DOHH2 (cell line): ENCODE data around the gene ITGA2B.

Source experiments
- H3F3A ChIP-seq: fragments of 200-600 bp; sonication (generic), shearing (Covaris generic); 2 replicates; pipeline ENCODE4 v1.6.0; 2016; ENCODE audit warnings: antibody characterized with exemption, mild to moderate bottlenecking; ENCODE audit not compliant: control insufficient read depth, insufficient read depth
- H3K27ac ChIP-seq: fragments of 200-600 bp; sonication (generic); 2 replicates; pipeline ENCODE4 v1.5.1; 2014; ENCODE audit warnings: low read depth, mild to moderate bottlenecking, low read length, moderate library complexity
- H3K27me3 ChIP-seq: fragments of 200-600 bp; sonication (generic); 2 replicates; pipeline ENCODE4 v1.6.1; 2014; ENCODE audit warnings: mild to moderate bottlenecking, low read length, mixed read lengths; ENCODE audit not compliant: control insufficient read depth
- H3K36me3 ChIP-seq: fragments of 200-600 bp; sonication (generic); 2 replicates; pipeline ENCODE4 v1.6.1; 2014; ENCODE audit warnings: mild to moderate bottlenecking, low read length, moderate library complexity, mixed read lengths; ENCODE audit not compliant: control insufficient read depth
- H3K4me1 ChIP-seq: fragments of 200-600 bp; sonication (generic); 2 replicates; pipeline ENCODE4 v1.6.1; 2014; ENCODE audit warnings: mild to moderate bottlenecking, low read length, mixed read lengths; ENCODE audit not compliant: control insufficient read depth
- H3K4me2 ChIP-seq: fragments of 200-600 bp; sonication (generic); 2 replicates; pipeline ENCODE4 v1.6.0; 2014; ENCODE audit warnings: mild to moderate bottlenecking, low read length, moderate library complexity
- H3K4me3 ChIP-seq: fragments of 200-600 bp; sonication (generic); 2 replicates; pipeline ENCODE4 v1.5.1; 2014; ENCODE audit warnings: mild to moderate bottlenecking, low read length, mixed read lengths
- H3K79me2 ChIP-seq: fragments of 200-600 bp; sonication (generic); 2 replicates; pipeline ENCODE4 v1.6.1; 2014; ENCODE audit warnings: mild to moderate bottlenecking, low read length, mixed read lengths; ENCODE audit not compliant: control insufficient read depth
- H3K9me2 ChIP-seq: fragments of 200-600 bp; sonication (generic); replicated peaks from 2 replicates; pipeline ENCODE4 v1.6.1; 2014; ENCODE audit warnings: mild to moderate bottlenecking, low read length, mixed read lengths; ENCODE audit not compliant: control insufficient read depth
- H3K9me3 ChIP-seq: fragments of 200-600 bp; sonication (generic); 2 replicates; pipeline ENCODE4 v1.6.1; 2014; ENCODE audit warnings: antibody characterized with exemption, low read length, mixed read lengths; ENCODE audit not compliant: control insufficient read depth, insufficient read depth
- H4K20me1 ChIP-seq: fragments of 200-600 bp; sonication (generic); 2 replicates; pipeline ENCODE4 v1.6.0; 2014; ENCODE audit warnings: low read depth, mild to moderate bottlenecking, antibody characterized with exemption, low read length, moderate library complexity; ENCODE audit not compliant: control insufficient read depth, insufficient read depth
- CTCF ChIP-seq: fragments of 200-600 bp; sonication (generic); IDR thresholded peaks from one replicate; pipeline ENCODE4 v1.5.1; 2014; ENCODE audit warnings: antibody characterized with exemption, mild to moderate bottlenecking, low read depth, low read length; ENCODE audit not compliant: poor library complexity, severe bottlenecking
- EZH2phosphoT487 ChIP-seq: fragments of 200-600 bp; sonication (generic); IDR thresholded peaks from 2 replicates; pipeline ENCODE4 v1.6.1; 2017; ENCODE audit warnings: borderline replicate concordance, mild to moderate bottlenecking, antibody characterized with exemption, low read length, moderate library complexity, mixed read lengths

Gene ITGA2B

GRCh38 chr17:44362949-44363612, 26.4 kb downstream of the ITGA2B start:
- H3K4me3 ChIP-seq, result peak overlapping the region; percentile 80
- H3F3A ChIP-seq, result no peaks in the 10 kb centered on the region
- H3K4me2 ChIP-seq, result peak overlapping the region; percentile 95
- TF ChIP-seq EZH2phosphoT487, result no peak
- no peak for TF ChIP-seq CTCF
- H3K9me2 ChIP-seq, result no peaks in the 10 kb centered on the region
- no peaks in the 10 kb centered on the region for H3K36me3 ChIP-seq
- no peaks in the 10 kb centered on the region for H3K79me2 ChIP-seq
- no peaks in the 10 kb centered on the region for H4K20me1 ChIP-seq
- peaks cover 54% of the 10 kb centered on the region for H3K4me1 ChIP-seq
- H3K9me3 ChIP-seq, result no peaks in the 10 kb centered on the region
- H3K27ac ChIP-seq, result no peak overlapping the region
- H3K27me3 ChIP-seq, result peaks cover 40% of the 10 kb centered on the region

GRCh38 chr17:44362459-44362948, 26.9 kb downstream of the ITGA2B start:
- Histone ChIP-seq H3K9me2 (no peaks in the 10 kb centered on the region), H3F3A (no peaks in the 10 kb centered on the region), H3K27ac (no peak overlapping the region), H3K27me3 (peaks cover 38% of the 10 kb centered on the region), H3K36me3 (no peaks in the 10 kb centered on the region), H4K20me1 (no peaks in the 10 kb centered on the region), H3K79me2 (no peaks in the 10 kb centered on the region), H3K4me1 (peaks cover 54% of the 10 kb centered on the region), H3K4me3 (peak overlapping the region; percentile 80), H3K4me2 (peak overlapping the region; percentile 95), H3K9me3 (no peaks in the 10 kb centered on the region)
- TF ChIP-seq CTCF, result no peak
- TF ChIP-seq EZH2phosphoT487, result no peak

- no peaks in the 10 kb centered on the region for H3K36me3 ChIP-seq
- TF ChIP-seq EZH2phosphoT487, result no peak
- no peak for TF ChIP-seq CTCF
- H3K9me2 ChIP-seq, result no peaks in the 10 kb centered on the region
- H3K79me2 ChIP-seq, result no peaks in the 10 kb centered on the region
- H3K9me3 ChIP-seq, result no peaks in the 10 kb centered on the region
- peaks cover 54% of the 10 kb centered on the region for H3K4me1 ChIP-seq
- H3K4me2 ChIP-seq, result peak overlapping the region; percentile 31
- H4K20me1 ChIP-seq, result no peaks in the 10 kb centered on the region
- H3F3A ChIP-seq, result no peaks in the 10 kb centered on the region
- H3K27ac ChIP-seq, result no peak overlapping the region
- H3K4me3 ChIP-seq, result no peak overlapping the region
- H3K27me3 ChIP-seq, result peaks cover 35% of the 10 kb centered on the region
Observed at GRCh38 chr17:44361292-44362260, 27.9 kb downstream of the ITGA2B start.
